ENCODE results near the gene CFAP97. TPM values are rescaled to one million over a fixed set of nuclear protein-coding genes. Genes with fewer than 3 reads are reported as not detected.

CFAP97 gene
- polyA plus RNA-seq, 1 experiment: 51.1 TPM

- DNase-seq (ENCODE audit: low read depth, low spot score): no peak
- Histone ChIP-seq H3K4me3 (ENCODE audit: low read depth, low read length) (no peak overlapping the region), H3K9me3 (ENCODE audit: control insufficient read depth, insufficient read depth, low read length) (no peaks in the 10 kb centered on the region), H3K27ac (ENCODE audit: low read depth, low read length) (no peak overlapping the region), H3K27me3 (ENCODE audit: control insufficient read depth, insufficient read depth, low read length) (no peaks in the 10 kb centered on the region)
- CTCF ChIA-PET: interaction anchor here (0.6 to 2.1 kb wide), 2 partner anchors 10 to 39 kb away, joined by 3 to 6 read pairs; no protein-coding TSS in a partner anchor
- POLR2A ChIA-PET: no interaction called here
- TF ChIP-seq CTCF (IDR thresholded peaks at IDR 0.05; ENCODE audit: low read depth, low read length): no peak
Observed at GRCh38 chr4:185222598-185222997, 18.8 kb upstream of the CFAP97 start.

GRCh38 chr4:185221912-185222311, 18.1 kb upstream of the CFAP97 start:
- no peaks in the 10 kb centered on the region for H3K9me3 ChIP-seq (ENCODE audit: control insufficient read depth, insufficient read depth, low read length)
- ChIA-PET POLR2A (no interaction called here), CTCF (interaction anchor here (2.1 kb wide), 1 partner anchor 38 kb away, joined by 6 read pairs; no protein-coding TSS in a partner anchor)
- no peaks in the 10 kb centered on the region for H3K27me3 ChIP-seq (ENCODE audit: control insufficient read depth, insufficient read depth, low read length)
- no peak overlapping the region for H3K4me3 ChIP-seq (ENCODE audit: low read depth, low read length)
- no peak overlapping the region for H3K27ac ChIP-seq (ENCODE audit: low read depth, low read length)
- no peak for TF ChIP-seq CTCF (IDR thresholded peaks at IDR 0.05; ENCODE audit: low read depth, low read length)
- no peak for DNase-seq (ENCODE audit: low read depth, low spot score)

DNA sequence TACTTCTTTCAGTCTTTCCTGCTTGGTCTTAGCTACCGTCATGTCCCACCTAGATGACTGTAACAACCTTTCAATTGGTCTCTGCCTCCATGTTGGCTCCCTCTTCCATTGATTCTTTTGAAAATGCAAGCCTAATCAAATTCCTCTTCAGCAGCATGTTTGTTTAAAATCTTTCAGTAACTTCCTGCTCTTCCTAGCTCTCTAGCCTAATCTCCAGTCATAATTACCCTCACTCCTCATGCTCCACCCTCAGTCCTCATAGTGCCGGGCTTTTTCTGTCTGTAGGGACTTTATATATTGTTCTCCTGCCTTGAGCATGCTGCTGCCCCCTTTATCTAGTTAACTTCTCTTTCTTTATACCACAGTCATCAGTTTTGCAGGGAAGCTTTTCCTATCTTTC, 17.7 kb upstream of the CFAP97 start:
- Histone ChIP-seq H3K9me3 (ENCODE audit: control insufficient read depth, insufficient read depth, low read length) (no peaks in the 10 kb centered on the region), H3K27ac (ENCODE audit: low read depth, low read length) (no peak overlapping the region), H3K27me3 (ENCODE audit: control insufficient read depth, insufficient read depth, low read length) (no peaks in the 10 kb centered on the region), H3K4me3 (ENCODE audit: low read depth, low read length) (no peak overlapping the region)
- ChIA-PET POLR2A (no interaction called here), CTCF (interaction anchor here (2.1 kb wide), 1 partner anchor 37 kb away, joined by 6 read pairs; no protein-coding TSS in a partner anchor)
- no peak for TF ChIP-seq CTCF (IDR thresholded peaks at IDR 0.05; ENCODE audit: low read depth, low read length)
- no peak for DNase-seq (ENCODE audit: low read depth, low spot score)

DNA sequence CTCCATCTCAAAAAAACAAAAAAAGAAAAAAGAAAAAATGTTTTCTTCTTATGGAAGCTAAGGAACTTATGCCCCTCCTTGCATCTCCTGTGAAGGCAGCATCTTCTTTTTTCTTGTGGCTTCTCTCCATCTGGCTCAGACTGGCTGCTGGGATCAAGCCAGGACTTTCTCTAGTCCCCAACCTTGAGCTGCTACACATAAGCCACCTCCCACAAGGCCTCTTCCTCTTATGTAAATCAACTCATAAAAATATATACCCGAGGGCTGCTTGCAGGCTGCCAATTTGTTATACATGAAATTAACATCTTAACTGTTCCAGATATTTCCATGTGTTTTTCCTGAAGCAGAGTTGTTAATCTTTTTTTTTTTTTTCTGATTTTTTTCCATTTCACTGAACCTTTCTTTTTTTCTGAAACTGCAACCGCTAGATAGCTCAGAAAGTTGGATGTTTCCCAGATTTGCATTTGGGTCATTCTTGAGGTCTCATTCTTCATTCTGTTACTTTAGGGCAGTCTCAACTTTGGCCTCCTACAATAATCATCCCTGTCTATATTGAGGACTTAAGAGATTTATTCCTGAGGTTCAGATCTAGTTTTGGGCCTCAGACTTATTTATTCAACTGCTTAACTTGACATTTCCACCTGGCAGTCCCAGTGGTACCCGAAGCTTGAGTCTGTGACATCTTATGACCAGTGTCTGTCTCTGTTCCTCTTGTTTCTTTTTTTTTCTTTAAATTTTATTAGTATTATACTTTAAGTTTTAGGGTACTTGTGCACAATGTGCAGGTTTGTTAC, 15.9 kb upstream of the CFAP97 start:
- ChIA-PET CTCF (interaction anchor here (0.6 to 1.6 kb wide), 6 partner anchors 11 to 1969 kb away, joined by 3 to 8 read pairs (median 4); partner anchors contain the start of gene SNX25), POLR2A (interaction anchor here (0.6 kb wide), 3 partner anchors 23 to 555 kb away, joined by 3 to 5 read pairs (median 4); no protein-coding TSS in a partner anchor)
- no peak for DNase-seq (ENCODE audit: low read depth, low spot score)
- Histone ChIP-seq H3K4me3 (ENCODE audit: low read depth, low read length) (no peak overlapping the region), H3K9me3 (ENCODE audit: control insufficient read depth, insufficient read depth, low read length) (no peaks in the 10 kb centered on the region), H3K27me3 (ENCODE audit: control insufficient read depth, insufficient read depth, low read length) (no peaks in the 10 kb centered on the region), H3K27ac (ENCODE audit: low read depth, low read length) (peak overlapping the region; percentile 31)
- no peak for TF ChIP-seq CTCF (IDR thresholded peaks at IDR 0.05; ENCODE audit: low read depth, low read length)

DNA sequence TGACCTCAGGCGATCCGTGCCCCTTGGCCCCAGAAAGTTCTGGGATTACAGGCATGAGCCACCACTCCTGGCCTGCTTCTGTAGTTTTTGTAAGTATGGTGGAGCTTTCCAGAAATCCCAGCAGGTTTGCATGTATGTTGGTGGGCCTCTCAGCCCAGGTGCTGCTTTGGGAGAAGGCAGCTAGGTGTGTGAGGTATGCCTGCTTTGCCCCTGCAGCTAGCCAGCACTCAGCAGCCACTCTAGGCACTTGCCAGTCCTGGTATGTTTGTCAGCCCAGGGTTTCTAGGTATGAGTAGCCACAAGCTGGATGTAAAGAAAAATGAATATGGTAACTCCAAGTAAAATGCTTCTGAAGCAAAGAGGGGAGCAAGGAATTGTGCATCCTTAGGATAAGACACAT, 14.5 kb upstream of the CFAP97 start:
- POLR2A ChIA-PET: no interaction called here
- H3K27ac ChIP-seq (ENCODE audit: low read depth, low read length): no peak overlapping the region
- no peak overlapping the region for H3K4me3 ChIP-seq (ENCODE audit: low read depth, low read length)
- no peaks in the 10 kb centered on the region for H3K27me3 ChIP-seq (ENCODE audit: control insufficient read depth, insufficient read depth, low read length)
- H3K9me3 ChIP-seq (ENCODE audit: control insufficient read depth, insufficient read depth, low read length): no peaks in the 10 kb centered on the region
- CTCF ChIA-PET: interaction anchor here (1.6 kb wide), 1 partner anchor 35 kb away, joined by 6 read pairs; no protein-coding TSS in a partner anchor
- no peak for TF ChIP-seq CTCF (IDR thresholded peaks at IDR 0.05; ENCODE audit: low read depth, low read length)
- no peak for DNase-seq (ENCODE audit: low read depth, low spot score)

Measured in AG04450 (cell line).